Panc1 (cell line): ENCODE measurements around the gene NPR3. TPM values are rescaled to one million over a fixed set of nuclear protein-coding genes. Genes with fewer than 3 reads are reported as not detected.

Experiments used
- ATAC-seq: fragments of 200-7000 bp; cut with Tn5 transposase; 2 replicates; pipeline ENCODE4 v1.9.1; 2020; ENCODE audit warnings: mild to moderate bottlenecking, moderate library complexity
- Bru-seq: library from RNA; stranded (reverse); fragments of 400-500 nt; gene quantifications from one replicate; lab custom pipeline; 2021; lab: Mats Ljungman, UMichigan
- BruChase-seq, 2 experiments: library from RNA; stranded (reverse); fragments of 400-500 nt; gene quantifications; one replicate each; lab custom pipeline; 2021; lab: Mats Ljungman, UMichigan
- BruUV-seq: library from RNA; stranded (reverse); fragments of 400-500 nt; replicated peaks from 2 replicates; lab custom pipeline; 2021; lab: Mats Ljungman, UMichigan
- CTCF ChIA-PET: fragments of 300-600 bp; sonication (Branson Sonifier 250); formaldehyde crosslinking; loops from one replicate; lab custom pipeline; 2022; ENCODE audit warnings: antibody characterized with exemption; lab: Charles Lee
- POLR2A ChIA-PET: fragments of 300-600 bp; sonication (Branson Sonifier 250); formaldehyde crosslinking; loops from one replicate; lab custom pipeline; 2022; ENCODE audit warnings: antibody characterized with exemption; lab: Charles Lee
- DNase-seq: peaks from one replicate; pipeline ENCODE4 v3.0.0-alpha.2; 2010; ENCODE audit warnings: low read depth, low spot score
- H3K27ac ChIP-seq: 2 replicates; pipeline ENCODE4 v1.5.1; 2011; ENCODE audit warnings: mild to moderate bottlenecking, low read length, inconsistent platforms
- H3K27me3 ChIP-seq: fragments of 200-500 bp; sonication (Bioruptor generic); 2 replicates; pipeline ENCODE4 v1.6.0; 2014; ENCODE audit warnings: low read length, inconsistent platforms; ENCODE audit not compliant: control insufficient read depth, insufficient read depth
- H3K36me3 ChIP-seq: fragments of 200-500 bp; sonication (Bioruptor generic); 2 replicates; pipeline ENCODE4 v1.5.1; 2014; ENCODE audit warnings: inconsistent platforms, mild to moderate bottlenecking, low read length, moderate library complexity; ENCODE audit not compliant: control insufficient read depth, insufficient read depth
- H3K4me1 ChIP-seq: 2 replicates; pipeline ENCODE4 v1.5.1; 2011; ENCODE audit warnings: inconsistent platforms, mild to moderate bottlenecking, low read length, moderate library complexity; ENCODE audit not compliant: control insufficient read depth, insufficient read depth
- H3K4me3 ChIP-seq, 2 experiments: 2 replicates each; pipeline ENCODE4 v1.5.1; 2011 to 2012; ENCODE audit warnings: low read depth in 2 of 2, low read length in 2 of 2, mild to moderate bottlenecking in 2 of 2, inconsistent platforms in 1 of 2, moderate library complexity in 1 of 2
- H3K9me3 ChIP-seq: fragments of 200-500 bp; sonication (Bioruptor generic); 2 replicates; pipeline ENCODE4 v1.5.1; 2014; ENCODE audit warnings: low read depth, mild to moderate bottlenecking, inconsistent platforms, low read length, moderate library complexity; ENCODE audit not compliant: control insufficient read depth, insufficient read depth
- POLR2AphosphoS5 ChIP-seq: IDR thresholded peaks from 2 replicates; pipeline ENCODE4 v1.6.1; 2012; ENCODE audit warnings: mild to moderate bottlenecking, low read depth, low read length, moderate library complexity
- SIN3A ChIP-seq: IDR thresholded peaks from 2 replicates; pipeline ENCODE4 v1.6.1; 2012; ENCODE audit warnings: low read depth, mild to moderate bottlenecking, low read length, moderate library complexity, borderline replicate concordance; ENCODE audit not compliant: insufficient read depth
- in situ Hi-C: cut with HindIII; loops from 2 replicates; pipeline ENCODE4 v1.10.0; 2016; ENCODE audit warnings: low sequenced_read_pairs, low pct_unique_long_range_greater_than_20kb
- intact Hi-C: fragments of 100-400 bp; cut with micrococcal nuclease; formaldehyde crosslinking; loops from one replicate; pipeline ENCODE4 v1.10.0; 2022; ENCODE audit not compliant: unreplicated experiment
- long read RNA-seq: library from polyadenylated mRNA; unstranded; transcript quantifications from one replicate; pipeline ENCODE4 v2.0.0, GENCODE V29; 2021; ENCODE audit not compliant: unreplicated experiment
- polyA plus RNA-seq: library from polyadenylated mRNA; unstranded; fragments of >200 nt; gene quantifications from one replicate; pipeline ENCODE4 v1.2.1, GENCODE V29; 2012; ENCODE audit warnings: missing spikeins; ENCODE audit not compliant: insufficient read length
- total RNA-seq: library from RNA; stranded (reverse); gene quantifications from one replicate; pipeline ENCODE4 v1.2.1, GENCODE V29; 2021; ENCODE audit not compliant: unreplicated experiment
- TF ChIP-seq, protein P1 (sequence below): fragments of 450-650 bp; IDR thresholded peaks from 2 replicates; pipeline ENCODE4 v1.5.1; 2017; ENCODE audit warnings: mild to moderate bottlenecking
- TF ChIP-seq, protein P2 (sequence below), 2 experiments: IDR thresholded peaks; 2 replicates each; pipeline ENCODE4 v1.6.1; 2011 to 2012; ENCODE audit warnings: low read depth in 2 of 2, control low read depth in 1 of 2, low read length in 1 of 2, mild to moderate bottlenecking in 1 of 2, moderate library complexity in 1 of 2; ENCODE audit not compliant: insufficient read depth in 1 of 2

Gene NPR3, protein sequence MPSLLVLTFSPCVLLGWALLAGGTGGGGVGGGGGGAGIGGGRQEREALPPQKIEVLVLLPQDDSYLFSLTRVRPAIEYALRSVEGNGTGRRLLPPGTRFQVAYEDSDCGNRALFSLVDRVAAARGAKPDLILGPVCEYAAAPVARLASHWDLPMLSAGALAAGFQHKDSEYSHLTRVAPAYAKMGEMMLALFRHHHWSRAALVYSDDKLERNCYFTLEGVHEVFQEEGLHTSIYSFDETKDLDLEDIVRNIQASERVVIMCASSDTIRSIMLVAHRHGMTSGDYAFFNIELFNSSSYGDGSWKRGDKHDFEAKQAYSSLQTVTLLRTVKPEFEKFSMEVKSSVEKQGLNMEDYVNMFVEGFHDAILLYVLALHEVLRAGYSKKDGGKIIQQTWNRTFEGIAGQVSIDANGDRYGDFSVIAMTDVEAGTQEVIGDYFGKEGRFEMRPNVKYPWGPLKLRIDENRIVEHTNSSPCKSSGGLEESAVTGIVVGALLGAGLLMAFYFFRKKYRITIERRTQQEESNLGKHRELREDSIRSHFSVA
- 0.10 TPM for total RNA-seq
- 0.35 TPM for polyA plus RNA-seq
- Bru-seq, nascent RNA: percentile 23 among the genes with signal in this experiment
- BruChase-seq, experiment 1, labeled RNA remaining after a 2-hour chase: percentile 24 among the genes with signal in this experiment
- percentile 25 among the genes with signal in this experiment for BruChase-seq, experiment 2, labeled RNA remaining after a 6-hour chase
- long read RNA-seq: 0 reads

DNA sequence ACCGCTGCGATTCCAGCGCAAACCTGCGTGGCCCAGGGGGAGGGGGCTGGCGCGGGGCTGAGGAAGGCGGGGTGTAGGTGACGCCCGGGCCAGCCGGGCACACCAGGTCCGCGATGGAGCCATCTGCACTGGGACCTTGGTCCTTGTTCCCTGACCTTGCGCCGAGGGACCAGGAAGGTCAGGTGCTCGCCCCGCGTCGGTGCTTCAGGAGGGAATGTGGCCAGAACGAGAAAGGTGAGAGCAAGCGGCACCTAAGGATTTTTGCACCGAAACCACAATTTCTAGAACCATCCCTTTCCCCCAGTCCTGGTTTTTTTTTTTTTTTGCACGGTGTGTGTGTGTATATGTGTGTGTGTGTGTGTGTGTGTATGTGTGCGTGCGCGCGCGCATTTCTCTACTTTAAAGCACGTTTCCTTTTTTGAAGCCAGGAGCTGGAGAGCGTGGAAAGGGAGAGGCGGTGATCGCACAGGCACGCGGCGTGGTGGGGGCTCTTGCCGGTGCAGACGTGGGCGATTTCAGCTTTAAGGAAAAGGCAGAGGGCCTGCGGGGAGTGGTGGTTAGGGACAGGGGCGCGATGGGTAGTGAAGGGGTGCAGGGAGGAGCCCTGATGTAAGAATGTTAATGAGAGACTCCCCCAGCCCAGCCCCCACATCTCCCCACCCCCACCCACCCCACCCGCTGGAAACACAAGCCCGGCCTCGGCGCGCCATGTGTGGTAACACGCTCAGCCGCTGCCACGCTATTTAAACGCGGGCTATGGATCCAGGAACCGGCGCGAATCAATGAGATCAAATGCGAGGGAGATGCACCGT lies at the start of gene NPR3:
Gene NPR3, plus strand, starts transcription at position 772 of the 812 bp plus-strand sequence. CDS start 456 bp downstream, outside the sequence.
- no peak within 1 kb of the TSS for H3K27ac ChIP-seq

DNA sequence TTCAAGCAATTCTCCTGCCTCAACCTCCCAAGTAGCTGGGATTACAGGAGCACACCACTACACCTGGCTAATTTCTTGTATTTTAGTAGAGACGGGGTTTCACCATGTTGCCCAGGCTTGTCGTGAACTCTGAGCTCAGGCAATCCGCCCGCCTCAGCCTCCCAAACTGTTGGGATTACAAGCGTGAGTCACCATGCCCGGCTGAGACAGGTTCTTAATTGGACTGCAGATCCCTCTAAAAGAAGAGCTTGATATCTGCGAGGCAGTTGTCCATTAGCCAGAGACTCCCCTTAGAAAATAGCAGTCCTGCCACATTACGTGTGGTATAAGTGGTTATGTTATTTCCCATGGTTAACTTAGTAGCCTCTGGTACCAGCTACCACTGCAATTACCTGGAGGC lies 46.6 kb upstream of the NPR3 start:
- Histone ChIP-seq H3K27ac (no peak overlapping the region), H3K36me3 (no peaks in the 10 kb centered on the region), H3K9me3 (no peaks in the 10 kb centered on the region), H3K4me1 (no peaks in the 10 kb centered on the region), H3K27me3 (no peaks in the 10 kb centered on the region), H3K4me3 (no peak overlapping the region)
- ATAC-seq (no peak), DNase-seq (no peak)
- intact Hi-C loops (no loop called here), in situ Hi-C loops (no loop called here)
- no peak for TF ChIP-seq POLR2AphosphoS5
- TF ChIP-seq SIN3A: no peak
- TF ChIP-seq, protein P1, sequence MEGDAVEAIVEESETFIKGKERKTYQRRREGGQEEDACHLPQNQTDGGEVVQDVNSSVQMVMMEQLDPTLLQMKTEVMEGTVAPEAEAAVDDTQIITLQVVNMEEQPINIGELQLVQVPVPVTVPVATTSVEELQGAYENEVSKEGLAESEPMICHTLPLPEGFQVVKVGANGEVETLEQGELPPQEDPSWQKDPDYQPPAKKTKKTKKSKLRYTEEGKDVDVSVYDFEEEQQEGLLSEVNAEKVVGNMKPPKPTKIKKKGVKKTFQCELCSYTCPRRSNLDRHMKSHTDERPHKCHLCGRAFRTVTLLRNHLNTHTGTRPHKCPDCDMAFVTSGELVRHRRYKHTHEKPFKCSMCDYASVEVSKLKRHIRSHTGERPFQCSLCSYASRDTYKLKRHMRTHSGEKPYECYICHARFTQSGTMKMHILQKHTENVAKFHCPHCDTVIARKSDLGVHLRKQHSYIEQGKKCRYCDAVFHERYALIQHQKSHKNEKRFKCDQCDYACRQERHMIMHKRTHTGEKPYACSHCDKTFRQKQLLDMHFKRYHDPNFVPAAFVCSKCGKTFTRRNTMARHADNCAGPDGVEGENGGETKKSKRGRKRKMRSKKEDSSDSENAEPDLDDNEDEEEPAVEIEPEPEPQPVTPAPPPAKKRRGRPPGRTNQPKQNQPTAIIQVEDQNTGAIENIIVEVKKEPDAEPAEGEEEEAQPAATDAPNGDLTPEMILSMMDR: no peak
- ChIA-PET POLR2A (no interaction called here), CTCF (no interaction called here)
- BruUV-seq: no TSS peak

More for the DNA sequence above, at the start of gene NPR3:
- Histone ChIP-seq H3K27me3 (no peaks in the 10 kb centered on the region; the same call in 1 of the 2 replicates), H3K4me1 (no peaks in the 10 kb centered on the region), H3K4me3 (peak within 1 kb of the TSS; percentile 63 to 71), H3K36me3 (no peaks in the 10 kb centered on the region), H3K9me3 (no peaks in the 10 kb centered on the region)
- no peak for TF ChIP-seq POLR2AphosphoS5
- TF ChIP-seq, protein P2, sequence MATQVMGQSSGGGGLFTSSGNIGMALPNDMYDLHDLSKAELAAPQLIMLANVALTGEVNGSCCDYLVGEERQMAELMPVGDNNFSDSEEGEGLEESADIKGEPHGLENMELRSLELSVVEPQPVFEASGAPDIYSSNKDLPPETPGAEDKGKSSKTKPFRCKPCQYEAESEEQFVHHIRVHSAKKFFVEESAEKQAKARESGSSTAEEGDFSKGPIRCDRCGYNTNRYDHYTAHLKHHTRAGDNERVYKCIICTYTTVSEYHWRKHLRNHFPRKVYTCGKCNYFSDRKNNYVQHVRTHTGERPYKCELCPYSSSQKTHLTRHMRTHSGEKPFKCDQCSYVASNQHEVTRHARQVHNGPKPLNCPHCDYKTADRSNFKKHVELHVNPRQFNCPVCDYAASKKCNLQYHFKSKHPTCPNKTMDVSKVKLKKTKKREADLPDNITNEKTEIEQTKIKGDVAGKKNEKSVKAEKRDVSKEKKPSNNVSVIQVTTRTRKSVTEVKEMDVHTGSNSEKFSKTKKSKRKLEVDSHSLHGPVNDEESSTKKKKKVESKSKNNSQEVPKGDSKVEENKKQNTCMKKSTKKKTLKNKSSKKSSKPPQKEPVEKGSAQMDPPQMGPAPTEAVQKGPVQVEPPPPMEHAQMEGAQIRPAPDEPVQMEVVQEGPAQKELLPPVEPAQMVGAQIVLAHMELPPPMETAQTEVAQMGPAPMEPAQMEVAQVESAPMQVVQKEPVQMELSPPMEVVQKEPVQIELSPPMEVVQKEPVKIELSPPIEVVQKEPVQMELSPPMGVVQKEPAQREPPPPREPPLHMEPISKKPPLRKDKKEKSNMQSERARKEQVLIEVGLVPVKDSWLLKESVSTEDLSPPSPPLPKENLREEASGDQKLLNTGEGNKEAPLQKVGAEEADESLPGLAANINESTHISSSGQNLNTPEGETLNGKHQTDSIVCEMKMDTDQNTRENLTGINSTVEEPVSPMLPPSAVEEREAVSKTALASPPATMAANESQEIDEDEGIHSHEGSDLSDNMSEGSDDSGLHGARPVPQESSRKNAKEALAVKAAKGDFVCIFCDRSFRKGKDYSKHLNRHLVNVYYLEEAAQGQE (IDR thresholded peaks at IDR 0.05; ENCODE audit: insufficient read depth in 1 of 2, low read depth in 2 of 2, low read length in 1 of 2): no peak
- no peak for TF ChIP-seq SIN3A
- in situ Hi-C loops (no loop called here), intact Hi-C loops (no loop called here)
- DNase-seq (no peak), ATAC-seq (peak; percentile 59)
- BruUV-seq: no TSS peak
- ChIA-PET POLR2A (interaction anchor here (0.6 kb wide), 1 partner anchor 459 kb away, joined by 3 read pairs; no protein-coding TSS in a partner anchor), CTCF (interaction anchor here (0.7 kb wide), 1 partner anchor 257 kb away, joined by 4 read pairs; no protein-coding TSS in a partner anchor)
